Measurements from ENCODE around the gene FBXO38. TPM values are rescaled to one million over a fixed set of nuclear protein-coding genes. Genes with fewer than 3 reads are reported as not detected.

The FBXO38 gene
- total and polyA plus RNA-seq, 7 donors, result 13.3 to 42.7 (median 31.4) TPM

DNA sequence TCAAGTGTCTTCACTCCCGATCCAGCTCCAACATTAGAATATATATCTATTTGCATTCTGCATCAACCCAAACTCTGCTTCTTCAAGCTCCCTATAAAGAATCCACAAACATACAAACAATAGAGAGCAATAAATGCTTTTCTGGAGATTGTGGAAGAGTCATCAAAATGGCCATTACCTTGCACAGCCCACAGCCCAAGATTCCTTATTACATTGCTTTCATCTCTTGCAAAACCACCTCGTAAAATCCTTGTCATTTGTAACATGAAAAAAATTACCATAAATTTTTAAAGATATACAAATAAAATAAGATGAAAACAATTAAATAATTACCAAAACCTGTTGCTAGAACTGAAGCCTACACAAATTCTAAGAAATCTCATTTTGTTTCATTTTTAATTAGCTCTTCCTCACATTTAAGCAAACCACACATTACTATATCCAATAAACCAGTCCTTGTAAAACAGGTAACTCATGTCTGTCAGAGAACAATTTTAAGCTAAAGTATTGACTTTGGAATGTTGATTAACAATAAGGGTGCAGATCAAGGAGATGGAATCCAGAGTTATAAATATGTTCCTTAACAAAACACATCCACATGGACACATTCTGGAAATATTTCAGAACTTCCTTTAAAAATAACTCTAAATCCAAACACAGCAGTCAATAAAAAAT lies 41.2 kb upstream of the FBXO38 start:
- DNase-seq (no peak), ATAC-seq (no peak)
- Histone ChIP-seq H3K9me3 (no peaks in the 10 kb centered on the region), H3K27me3 (ENCODE audit: insufficient read depth in 3 of 3, low read length in 2 of 3) (no peaks in the 10 kb centered on the region), H3K4me1 (no peaks in the 10 kb centered on the region), H3K36me3 (ENCODE audit: insufficient read depth in 1 of 2, low read depth in 1 of 2) (no peaks in the 10 kb centered on the region), H3K4me3 (no peak overlapping the region), H3K27ac (no peak overlapping the region)
- TF ChIP-seq, protein P1, sequence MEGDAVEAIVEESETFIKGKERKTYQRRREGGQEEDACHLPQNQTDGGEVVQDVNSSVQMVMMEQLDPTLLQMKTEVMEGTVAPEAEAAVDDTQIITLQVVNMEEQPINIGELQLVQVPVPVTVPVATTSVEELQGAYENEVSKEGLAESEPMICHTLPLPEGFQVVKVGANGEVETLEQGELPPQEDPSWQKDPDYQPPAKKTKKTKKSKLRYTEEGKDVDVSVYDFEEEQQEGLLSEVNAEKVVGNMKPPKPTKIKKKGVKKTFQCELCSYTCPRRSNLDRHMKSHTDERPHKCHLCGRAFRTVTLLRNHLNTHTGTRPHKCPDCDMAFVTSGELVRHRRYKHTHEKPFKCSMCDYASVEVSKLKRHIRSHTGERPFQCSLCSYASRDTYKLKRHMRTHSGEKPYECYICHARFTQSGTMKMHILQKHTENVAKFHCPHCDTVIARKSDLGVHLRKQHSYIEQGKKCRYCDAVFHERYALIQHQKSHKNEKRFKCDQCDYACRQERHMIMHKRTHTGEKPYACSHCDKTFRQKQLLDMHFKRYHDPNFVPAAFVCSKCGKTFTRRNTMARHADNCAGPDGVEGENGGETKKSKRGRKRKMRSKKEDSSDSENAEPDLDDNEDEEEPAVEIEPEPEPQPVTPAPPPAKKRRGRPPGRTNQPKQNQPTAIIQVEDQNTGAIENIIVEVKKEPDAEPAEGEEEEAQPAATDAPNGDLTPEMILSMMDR (IDR thresholded peaks at IDR 0.05), result no peak
- intact Hi-C loops (cut with DNase I), result no loop called here
- WGBS, 3 donors, result 90 to 93% (median 92%) methylated on average over 2 of the region's 2 CpGs

DNA sequence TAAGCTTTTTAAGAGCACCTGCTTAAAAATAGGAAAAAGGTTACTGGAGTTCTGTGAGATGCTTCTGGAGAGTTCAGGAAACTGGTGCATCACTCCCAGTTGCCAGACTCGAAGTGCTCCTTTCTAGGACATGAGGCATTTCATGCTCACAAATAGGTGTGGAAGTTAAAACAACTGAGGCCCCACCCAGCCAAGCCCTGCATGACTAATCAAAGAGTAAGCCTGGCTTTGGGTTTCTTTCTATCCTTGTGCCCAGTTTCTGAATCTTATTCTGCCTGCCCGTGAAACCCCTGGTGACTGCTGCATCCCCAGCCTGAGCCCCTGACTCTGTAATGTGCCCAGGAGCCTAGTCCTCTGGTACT lies 40.7 kb upstream of the FBXO38 start:
- Histone ChIP-seq H3K4me1 (no peaks in the 10 kb centered on the region), H3K36me3 (ENCODE audit: insufficient read depth in 1 of 2, low read depth in 1 of 2) (no peaks in the 10 kb centered on the region), H3K27me3 (ENCODE audit: insufficient read depth in 3 of 3, low read length in 2 of 3) (no peaks in the 10 kb centered on the region), H3K27ac (no peak overlapping the region), H3K4me3 (no peak overlapping the region), H3K9me3 (no peaks in the 10 kb centered on the region)
- 41 to 52% (median 51%) methylated on average over 2 of the region's 2 CpGs for WGBS, 3 donors
- ATAC-seq, result no peak
- intact Hi-C loops (cut with DNase I), result no loop called here
- no peak for DNase-seq
- TF ChIP-seq, protein P1 (IDR thresholded peaks at IDR 0.05), result no peak

DNA sequence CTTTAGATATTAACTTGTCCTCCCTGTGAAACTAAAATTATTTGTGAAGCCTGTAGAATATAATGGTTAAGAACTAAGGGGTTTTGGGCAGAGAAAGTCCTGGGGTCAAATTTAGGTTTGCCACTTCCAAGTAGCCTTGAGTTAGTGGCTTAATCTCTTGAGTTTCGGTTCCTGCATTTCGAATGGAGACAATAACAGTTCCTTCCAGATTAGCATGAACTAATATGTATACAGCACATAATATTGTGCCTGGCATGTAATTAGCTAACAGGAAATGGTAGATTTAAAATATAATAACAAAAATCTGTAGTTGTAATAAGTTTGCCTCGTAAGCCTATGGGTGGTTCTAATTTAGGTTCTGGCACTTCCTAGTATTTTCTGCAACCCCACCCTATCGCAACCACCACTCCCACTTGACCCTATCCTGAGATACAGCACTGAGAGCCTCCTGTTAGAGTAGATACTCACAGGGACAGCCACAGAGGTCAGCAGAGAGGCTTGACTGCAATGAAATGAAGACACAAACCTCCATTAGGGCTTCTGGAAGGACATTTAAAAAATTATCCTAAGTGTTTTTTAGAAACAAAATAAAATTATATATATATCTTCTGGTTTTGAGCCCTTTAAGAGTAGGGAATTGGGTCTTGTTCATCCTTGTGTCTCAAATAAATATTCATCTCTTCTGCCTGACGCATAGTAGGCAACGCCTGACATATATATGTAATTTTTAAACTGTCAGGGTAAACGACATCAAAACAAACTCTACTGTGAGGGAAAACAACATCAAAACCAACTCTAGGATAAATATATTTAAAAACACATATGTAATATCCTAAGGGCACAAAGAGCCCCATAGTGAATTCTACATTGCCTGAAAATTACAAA lies 39.9 kb upstream of the FBXO38 start:
- intact Hi-C loops (cut with DNase I), result no loop called here
- H3K9me3 ChIP-seq, result no peaks in the 10 kb centered on the region
- H3K27ac ChIP-seq, result no peak overlapping the region
- H3K27me3 ChIP-seq (ENCODE audit: insufficient read depth in 3 of 3, low read length in 2 of 3), result no peaks in the 10 kb centered on the region
- no peak for ATAC-seq
- TF ChIP-seq, protein P1 (IDR thresholded peaks at IDR 0.05), result no peak
- H3K4me3 ChIP-seq, result no peak overlapping the region
- H3K4me1 ChIP-seq, result no peaks in the 10 kb centered on the region
- no peaks in the 10 kb centered on the region for H3K36me3 ChIP-seq (ENCODE audit: insufficient read depth in 1 of 2, low read depth in 1 of 2)
- WGBS, 3 donors, result 75 to 88% (median 85%) methylated on average over 7 of the region's 7 CpGs
- DNase-seq, result no peak

DNA sequence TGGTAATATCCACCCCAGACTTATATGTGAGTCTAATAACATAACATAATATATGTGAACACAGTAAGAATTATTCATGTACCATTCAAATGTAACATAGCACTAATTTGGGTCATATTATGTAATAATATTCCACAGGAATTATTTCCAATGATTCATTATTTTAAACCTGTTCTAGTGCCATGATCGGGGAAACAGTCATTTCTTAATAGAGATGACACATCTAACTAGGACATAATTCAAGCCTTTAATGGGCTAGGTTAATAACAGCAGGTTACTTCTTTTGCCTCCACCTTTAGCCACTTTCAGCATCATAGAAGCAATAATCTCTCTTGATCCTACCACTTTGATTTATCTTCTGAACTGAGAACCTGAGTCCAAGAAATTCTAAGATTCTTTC lies 36.1 kb upstream of the FBXO38 start:
- Histone ChIP-seq H3K27ac (no peak overlapping the region), H3K4me3 (no peak overlapping the region), H3K36me3 (ENCODE audit: insufficient read depth in 1 of 2, low read depth in 1 of 2) (peaks cover 0 to 5% of the 10 kb centered on the region in 2 donors), H3K27me3 (ENCODE audit: insufficient read depth in 3 of 3, low read length in 2 of 3) (no peaks in the 10 kb centered on the region), H3K4me1 (no peaks in the 10 kb centered on the region), H3K9me3 (no peaks in the 10 kb centered on the region)
- no peak for ATAC-seq
- intact Hi-C loops (cut with DNase I), result no loop called here
- no peak for DNase-seq
- WGBS, 3 donors, result 84 to 94% (median 86%) methylated on average over 1 of the region's 1 CpG
- TF ChIP-seq, protein P1 (IDR thresholded peaks at IDR 0.05), result no peak

Data from psoas muscle (tissue), 8 donors.